ENCODE measurements around the gene MTCL1.

DNA sequence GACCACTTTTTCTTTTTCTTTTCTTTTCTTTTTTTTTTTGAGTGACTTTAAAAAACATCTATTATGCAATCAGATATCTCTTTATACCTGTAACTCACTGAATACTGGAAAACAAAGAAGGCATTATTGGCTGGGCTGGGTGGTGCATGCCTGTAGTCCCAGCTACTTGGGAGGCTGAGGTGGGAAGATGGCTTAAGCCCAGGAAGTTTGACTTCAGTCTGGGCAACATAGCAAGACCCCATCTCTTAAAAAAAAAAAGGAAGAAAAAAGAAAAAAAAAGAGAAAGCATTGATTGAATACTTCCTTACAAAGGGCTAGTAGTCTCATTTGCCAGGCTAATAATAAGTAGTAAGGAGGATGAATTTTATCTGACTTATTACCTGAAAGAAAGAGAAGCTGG, 2.7 kb upstream of the MTCL1 start:
- no peak for TF ChIP-seq RAD21 (IDR thresholded peaks at IDR 0.05; ENCODE audit: low read depth)
- TF ChIP-seq ELF1 (IDR thresholded peaks at IDR 0.05; ENCODE audit: borderline replicate concordance, low read depth): no peak
- TF ChIP-seq, protein P1, sequence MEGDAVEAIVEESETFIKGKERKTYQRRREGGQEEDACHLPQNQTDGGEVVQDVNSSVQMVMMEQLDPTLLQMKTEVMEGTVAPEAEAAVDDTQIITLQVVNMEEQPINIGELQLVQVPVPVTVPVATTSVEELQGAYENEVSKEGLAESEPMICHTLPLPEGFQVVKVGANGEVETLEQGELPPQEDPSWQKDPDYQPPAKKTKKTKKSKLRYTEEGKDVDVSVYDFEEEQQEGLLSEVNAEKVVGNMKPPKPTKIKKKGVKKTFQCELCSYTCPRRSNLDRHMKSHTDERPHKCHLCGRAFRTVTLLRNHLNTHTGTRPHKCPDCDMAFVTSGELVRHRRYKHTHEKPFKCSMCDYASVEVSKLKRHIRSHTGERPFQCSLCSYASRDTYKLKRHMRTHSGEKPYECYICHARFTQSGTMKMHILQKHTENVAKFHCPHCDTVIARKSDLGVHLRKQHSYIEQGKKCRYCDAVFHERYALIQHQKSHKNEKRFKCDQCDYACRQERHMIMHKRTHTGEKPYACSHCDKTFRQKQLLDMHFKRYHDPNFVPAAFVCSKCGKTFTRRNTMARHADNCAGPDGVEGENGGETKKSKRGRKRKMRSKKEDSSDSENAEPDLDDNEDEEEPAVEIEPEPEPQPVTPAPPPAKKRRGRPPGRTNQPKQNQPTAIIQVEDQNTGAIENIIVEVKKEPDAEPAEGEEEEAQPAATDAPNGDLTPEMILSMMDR (IDR thresholded peaks at IDR 0.05 in 2 of 3, conservative IDR thresholded peaks at IDR 0.05 in 1 of 3; ENCODE audit: borderline replicate concordance in 1 of 3, insufficient read depth in 1 of 3, low read depth in 2 of 3, low read length in 2 of 3): no peak
- TF ChIP-seq POLR2AphosphoS5 (IDR thresholded peaks at IDR 0.05; ENCODE audit: low read depth, low read length): no peak
- TF ChIP-seq EZH2 (IDR thresholded peaks at IDR 0.05): no peak
- TF ChIP-seq TCF7L2 (IDR thresholded peaks at IDR 0.05; ENCODE audit: borderline replicate concordance, extremely low read depth, insufficient read depth, insufficient read length): no peak

Measured in HCT116 (cell line).